Measurements from ENCODE around the gene PGS1.

PGS1 gene

GRCh38 chr17:78403822-78404221 lies 25.4 kb downstream of the PGS1 start:
- in situ Hi-C loops (cut with MboI; ENCODE audit: low sequenced_read_pairs): no loop called here

GRCh38 chr17:78406396-78406795 lies 27.9 kb downstream of the PGS1 start:
- in situ Hi-C loops (cut with MboI; ENCODE audit: low sequenced_read_pairs): no loop called here

GRCh38 chr17:78406920-78407319 lies 28.5 kb downstream of the PGS1 start:
- in situ Hi-C loops (cut with MboI; ENCODE audit: low sequenced_read_pairs): no loop called here

GRCh38 chr17:78407387-78408000 lies 29.0 kb downstream of the PGS1 start:
- in situ Hi-C loops (cut with MboI; ENCODE audit: low sequenced_read_pairs): no loop called here

- in situ Hi-C loops (cut with MboI; ENCODE audit: low sequenced_read_pairs): no loop called here
Measured at GRCh38 chr17:78408476-78409050, 30.1 kb downstream of the PGS1 start.

GRCh38 chr17:78409191-78409928 lies 30.9 kb downstream of the PGS1 start:
- in situ Hi-C loops (cut with MboI; ENCODE audit: low sequenced_read_pairs): no loop called here

- in situ Hi-C loops (cut with MboI; ENCODE audit: low sequenced_read_pairs): no loop called here
Measured at GRCh38 chr17:78411241-78411857, 32.9 kb downstream of the PGS1 start.

- in situ Hi-C loops (cut with MboI; ENCODE audit: low sequenced_read_pairs): no loop called here
Measured at GRCh38 chr17:78412403-78412802, 34.0 kb downstream of the PGS1 start.

GRCh38 chr17:78414178-78415162 lies 36.0 kb downstream of the PGS1 start:
- in situ Hi-C loops (cut with MboI; ENCODE audit: low sequenced_read_pairs): no loop called here

- in situ Hi-C loops (cut with MboI; ENCODE audit: low sequenced_read_pairs): no loop called here
Measured at GRCh38 chr17:78415821-78416711, 37.6 kb downstream of the PGS1 start.

GRCh38 chr17:78416791-78417530 lies 38.5 kb downstream of the PGS1 start:
- in situ Hi-C loops (cut with MboI; ENCODE audit: low sequenced_read_pairs): no loop called here

- in situ Hi-C loops (cut with MboI; ENCODE audit: low sequenced_read_pairs): no loop called here
Measured at GRCh38 chr17:78417531-78417909, 39.1 kb downstream of the PGS1 start.

- in situ Hi-C loops (cut with MboI; ENCODE audit: low sequenced_read_pairs): no loop called here
Measured at GRCh38 chr17:78418326-78419026, 40.0 kb downstream of the PGS1 start.

- in situ Hi-C loops (cut with MboI; ENCODE audit: low sequenced_read_pairs): loop anchor here (5.0 to 10.0 kb wide), 2 partner anchors 58 to 135 kb away; partner anchors contain the start of gene SOCS3
Measured at GRCh38 chr17:78419970-78420815, 41.7 kb downstream of the PGS1 start.

GRCh38 chr17:78421084-78421533 lies 42.7 kb downstream of the PGS1 start:
- in situ Hi-C loops (cut with MboI; ENCODE audit: low sequenced_read_pairs): loop anchor here (5.0 to 10.0 kb wide), 2 partner anchors 59 to 136 kb away; partner anchors contain the start of gene SOCS3

GRCh38 chr17:78421534-78422266 lies 43.3 kb downstream of the PGS1 start:
- in situ Hi-C loops (cut with MboI; ENCODE audit: low sequenced_read_pairs): loop anchor here (5.0 to 10.0 kb wide), 2 partner anchors 59 to 137 kb away; partner anchors contain the start of gene SOCS3
